HG03354 (cell line): Measurements from ENCODE around the gene SMIM27.
"Not testable (repeated sequence)": the region's sequence is repeated elsewhere in the genome, so short reads cannot be mapped to it uniquely, and the experiment has no call there.

ENCODE experiments used
- ATAC-seq: cut with Tn5 transposase; IDR thresholded peaks from one replicate; pipeline ENCODE4 v1.9.1; 2021; ENCODE audit warnings: mild to moderate bottlenecking; ENCODE audit not compliant: unreplicated experiment, poor library complexity, severe bottlenecking

SMIM27 gene

DNA sequence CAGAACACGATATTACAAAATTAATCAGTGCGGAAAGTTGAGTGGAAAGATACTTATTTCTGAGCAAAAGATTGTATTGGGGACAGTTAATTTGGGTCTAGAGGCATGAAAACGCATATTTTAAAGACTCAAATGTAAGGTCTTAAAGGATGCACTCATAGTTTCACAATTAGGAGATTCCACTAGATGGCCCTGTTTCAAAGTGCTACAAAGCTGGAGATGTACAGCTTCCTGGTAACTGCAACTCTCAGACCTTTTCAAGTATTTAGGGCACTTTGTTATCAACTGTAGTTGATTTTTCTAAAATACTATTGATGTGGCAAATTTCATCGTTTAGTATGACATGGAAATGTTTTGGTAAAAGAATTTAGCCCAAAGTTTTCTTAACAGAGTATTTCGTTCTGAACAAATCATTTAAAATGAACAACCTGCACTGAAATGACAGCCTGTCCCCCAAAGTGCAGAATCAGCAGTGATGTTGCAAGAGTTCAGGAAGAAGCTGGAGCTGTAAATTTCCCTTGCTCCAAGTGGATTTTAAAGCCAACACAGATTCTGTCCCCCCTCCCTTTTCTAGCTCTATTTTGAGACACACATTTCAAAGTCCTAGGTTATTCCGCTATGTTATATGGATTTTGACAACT lies 37.1 kb downstream of the SMIM27 start:
- peak; percentile 73 for ATAC-seq

GRCh38 chr9:32590476-32590875 lies 38.3 kb downstream of the SMIM27 start:
- ATAC-seq, result no peak

- no peak for ATAC-seq
Observed at GRCh38 chr9:32590898-32591297, 38.8 kb downstream of the SMIM27 start.

DNA sequence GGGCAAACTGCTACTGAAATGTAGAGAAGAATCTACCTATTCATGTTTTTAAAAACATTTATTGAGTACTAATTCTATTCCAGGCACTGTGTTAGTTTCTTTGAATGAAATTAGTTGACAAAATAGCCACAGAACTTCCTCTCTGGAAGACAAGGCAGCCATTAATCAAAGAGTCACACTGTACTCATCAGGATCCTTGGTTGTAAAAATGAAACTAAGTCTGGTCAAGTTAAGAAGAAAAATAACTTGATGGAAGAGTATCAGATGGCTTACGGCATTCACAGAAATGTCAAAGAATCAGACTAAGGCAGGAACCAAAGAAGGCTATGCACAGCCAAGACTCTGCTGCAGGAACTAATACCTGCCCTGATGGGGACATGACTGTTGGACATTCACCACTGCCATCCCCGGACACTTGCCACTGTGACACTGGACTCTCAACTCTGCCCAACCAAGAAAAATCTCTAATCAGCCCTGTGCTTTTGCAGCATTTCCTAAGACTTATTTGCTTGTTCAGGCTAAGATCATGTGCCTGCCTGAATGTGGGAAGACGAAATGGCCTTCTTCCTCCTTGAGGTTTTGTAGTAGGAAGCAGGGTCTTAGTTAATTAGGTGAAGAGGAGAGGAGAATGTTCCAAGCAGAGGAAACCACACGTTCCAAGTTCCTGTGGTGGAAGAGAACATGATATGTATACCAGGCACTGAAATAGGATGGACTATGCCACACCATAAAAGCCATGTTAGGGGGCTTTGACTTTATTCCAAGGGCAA lies 44.2 kb downstream of the SMIM27 start:
- ATAC-seq, result no peak

- no peak for ATAC-seq
Observed at GRCh38 chr9:32596936-32597335, 44.8 kb downstream of the SMIM27 start.

- not testable (repeated sequence) for ATAC-seq
Observed at GRCh38 chr9:32599021-32599420, 46.9 kb downstream of the SMIM27 start.
